OCI-LY3 (cell line): ENCODE data around the gene PSMD10.

Experiments
- CTCF ChIP-seq: fragments of 200-600, 300-600 bp; sonication (generic); IDR thresholded peaks from 2 replicates; pipeline ENCODE4 v1.5.1; 2014; ENCODE audit warnings: antibody characterized with exemption, low read length, low read depth
- EZH2phosphoT487 ChIP-seq: fragments of 200-600 bp; shearing (Covaris generic); IDR thresholded peaks from 2 replicates; pipeline ENCODE4 v1.6.1; 2018; ENCODE audit warnings: antibody characterized with exemption, mixed run types, low read depth

DNA sequence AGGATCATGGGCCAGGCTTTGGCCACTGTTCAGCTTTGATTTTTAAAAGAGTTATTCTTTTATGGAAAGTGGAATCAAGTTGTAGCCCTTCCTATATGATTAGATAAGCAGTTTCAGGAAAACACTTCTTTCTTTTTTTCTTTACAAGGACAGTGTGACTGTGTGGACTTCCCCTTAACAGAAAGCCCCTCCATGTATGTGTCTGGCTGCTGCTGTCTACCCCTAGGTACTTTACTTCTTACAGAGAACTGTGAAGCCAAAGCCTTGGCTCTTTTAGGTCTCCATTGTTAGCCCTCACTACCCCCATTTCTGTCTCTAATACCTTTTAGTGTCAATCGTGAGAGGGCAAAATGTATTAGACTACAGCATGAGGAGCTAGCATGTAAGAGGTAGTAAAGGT is 27.3 kb downstream of the PSMD10 start:
- no peak for TF ChIP-seq CTCF
- no peak for TF ChIP-seq EZH2phosphoT487
